HG03521 (cell line): ENCODE measurements around the gene CUL3.

Experiments used
- ATAC-seq: cut with Tn5 transposase; IDR thresholded peaks from one replicate; pipeline ENCODE4 v1.9.1; 2021; ENCODE audit warnings: mild to moderate bottlenecking, moderate library complexity; ENCODE audit not compliant: unreplicated experiment

CUL3 gene

GRCh38 chr2:224432003-224432579, 153.1 kb downstream of the CUL3 start:
- no peak for ATAC-seq

- ATAC-seq = no peak
These were observed 155.7 kb downstream of the CUL3 start for GRCh38 chr2:224429441-224429810.

GRCh38 chr2:224428787-224429440, 156.2 kb downstream of the CUL3 start:
- no peak for ATAC-seq

GRCh38 chr2:224427471-224427870, 157.7 kb downstream of the CUL3 start:
- ATAC-seq = no peak

- no peak for ATAC-seq
These were observed 158.5 kb downstream of the CUL3 start for GRCh38 chr2:224426656-224427055.

GRCh38 chr2:224421065-224421464, 164.1 kb downstream of the CUL3 start:
- ATAC-seq = no peak
